HG02870 (cell line): ENCODE measurements around the gene BHLHA9.
"Not testable (repeated sequence)": the region's sequence is repeated elsewhere in the genome, so short reads cannot be mapped to it uniquely, and the experiment has no call there.

ENCODE experiments used
- ATAC-seq: cut with Tn5 transposase; IDR thresholded peaks from one replicate; pipeline ENCODE4 v1.9.1; 2021; ENCODE audit warnings: mild to moderate bottlenecking, moderate library complexity; ENCODE audit not compliant: unreplicated experiment

The BHLHA9 gene

DNA sequence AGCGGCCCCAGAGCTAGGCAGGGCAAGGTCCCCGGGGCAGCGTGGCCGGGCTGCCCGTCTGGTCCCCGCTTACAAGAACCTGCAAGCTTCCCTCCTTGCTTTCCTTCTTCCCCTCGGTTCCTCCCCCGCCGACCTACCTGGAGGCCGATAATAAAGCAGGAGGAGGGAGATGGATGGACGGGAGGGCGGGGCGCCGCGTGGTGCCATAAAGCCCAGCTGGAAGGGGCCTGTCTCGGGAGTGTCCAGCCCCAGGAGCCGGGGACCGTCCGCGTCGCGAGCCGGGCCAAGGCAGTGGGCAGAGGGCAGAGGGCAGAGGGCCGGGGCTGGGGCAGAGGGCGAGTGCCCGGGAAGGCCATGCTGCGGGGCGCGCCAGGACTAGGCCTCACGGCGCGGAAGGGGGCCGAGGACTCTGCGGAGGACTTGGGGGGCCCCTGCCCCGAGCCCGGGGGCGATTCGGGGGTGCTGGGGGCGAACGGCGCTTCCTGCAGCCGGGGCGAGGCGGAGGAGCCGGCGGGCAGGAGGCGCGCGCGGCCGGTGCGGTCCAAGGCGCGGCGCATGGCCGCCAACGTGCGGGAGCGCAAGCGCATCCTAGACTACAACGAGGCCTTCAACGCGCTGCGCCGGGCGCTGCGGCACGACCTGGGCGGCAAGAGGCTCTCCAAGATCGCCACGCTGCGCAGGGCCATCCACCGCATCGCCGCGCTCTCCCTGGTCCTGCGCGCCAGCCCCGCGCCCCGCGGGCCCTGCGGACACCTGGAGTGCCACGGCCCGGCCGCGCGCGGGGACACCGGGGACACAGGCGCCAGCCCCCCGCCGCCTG is at the start of gene BHLHA9:
Gene BHLHA9, plus strand, starts transcription at position 235 of the 820 bp plus-strand sequence. Its CDS starts 120 bp downstream, at position 355.
- ATAC-seq = no peak

DNA sequence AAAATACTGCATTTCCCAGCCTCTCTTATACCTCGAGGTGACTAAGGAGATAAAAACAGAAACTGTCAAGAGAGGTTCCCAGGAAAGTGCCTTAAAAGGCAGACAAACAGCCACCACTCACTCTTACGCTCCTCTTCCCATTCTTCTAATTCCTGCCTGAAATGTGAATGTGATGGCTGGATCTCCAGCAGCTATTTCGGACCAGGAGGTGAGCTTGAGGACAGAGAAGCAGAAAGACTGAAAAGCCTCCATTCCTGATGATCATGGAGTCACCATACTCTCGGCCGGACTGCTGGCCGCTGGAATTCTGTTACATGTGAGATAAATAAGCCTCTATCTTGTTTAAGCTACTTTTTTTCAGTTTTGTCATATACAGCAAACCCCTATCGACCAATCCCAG is 49.0 kb upstream of the BHLHA9 start:
- no peak for ATAC-seq

DNA sequence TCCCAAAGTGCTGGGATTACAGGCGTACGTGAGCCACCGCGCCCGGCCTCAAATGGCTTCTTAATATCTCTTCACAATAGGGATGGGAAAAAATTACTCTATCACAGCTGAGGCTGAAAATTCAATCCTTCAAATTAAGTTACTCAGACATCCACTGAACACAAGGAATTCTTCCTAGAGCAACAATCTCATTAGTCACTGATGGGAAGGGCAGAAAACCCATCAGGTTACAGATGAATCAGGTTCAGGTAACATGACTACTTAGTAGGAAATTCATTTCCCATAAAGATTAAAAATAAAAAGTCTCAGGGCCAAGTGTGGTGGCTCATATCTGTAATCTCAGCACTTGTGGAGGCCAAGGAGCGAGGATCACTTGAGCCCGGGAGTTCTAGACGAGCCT is 47.9 kb upstream of the BHLHA9 start:
- ATAC-seq = no peak

DNA sequence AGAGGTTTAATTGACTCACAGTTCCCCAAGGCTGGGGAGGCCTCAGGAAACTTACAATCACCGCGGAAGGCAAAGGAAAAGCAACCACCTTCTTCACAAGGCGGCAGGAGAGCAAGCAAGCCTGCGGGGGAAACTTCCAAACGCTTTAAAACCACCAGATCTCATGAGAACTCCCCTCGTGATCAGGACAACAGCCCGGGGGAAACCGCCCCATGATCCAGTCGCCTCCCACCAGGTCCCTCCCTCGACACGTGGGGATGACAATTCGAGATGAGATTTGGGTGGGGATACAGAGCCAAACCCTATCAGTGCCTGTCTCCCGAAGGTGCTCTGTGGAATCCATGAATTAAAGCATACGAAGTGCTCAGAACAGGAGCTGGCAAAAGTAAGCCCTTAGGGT is 46.6 kb upstream of the BHLHA9 start:
- no peak for ATAC-seq

DNA sequence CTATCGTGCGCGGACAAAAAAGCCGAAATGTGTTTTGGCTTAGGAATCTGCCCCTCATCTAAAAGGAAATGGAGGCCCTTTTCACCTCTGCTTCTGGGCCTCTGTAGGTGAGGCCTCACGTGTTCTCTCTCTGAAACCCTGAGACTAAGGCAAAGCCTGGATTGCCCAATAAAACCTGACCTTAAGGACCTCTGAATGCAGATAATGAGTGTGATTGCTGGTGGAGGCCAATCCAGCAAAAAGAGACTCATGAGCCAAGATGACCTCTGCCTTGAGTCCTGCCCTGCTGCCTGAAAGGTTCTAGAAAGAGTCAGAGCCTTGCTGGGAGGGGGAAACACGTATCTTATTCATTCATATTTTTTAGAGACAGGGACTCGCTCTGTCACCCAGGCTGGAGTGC is 45.9 kb upstream of the BHLHA9 start:
- ATAC-seq = no peak

DNA sequence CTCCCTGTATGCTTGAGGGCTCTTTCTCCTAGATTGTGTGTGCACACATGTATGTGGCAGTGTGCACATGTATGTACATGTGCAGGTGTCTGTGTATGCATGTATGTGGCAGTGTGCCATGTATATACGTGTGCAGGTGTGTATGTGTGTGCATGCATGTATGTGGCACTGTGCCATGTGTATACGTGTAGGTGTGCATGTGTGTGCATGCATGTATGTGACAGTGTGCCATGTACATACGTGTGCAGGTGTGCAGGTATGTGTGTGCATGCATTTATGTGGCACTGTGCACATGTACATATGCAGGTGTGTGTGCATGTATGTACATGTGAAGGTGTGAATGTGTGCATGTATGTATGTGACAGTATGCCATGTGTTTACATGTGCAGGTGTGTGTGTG is 43.9 kb upstream of the BHLHA9 start:
- ATAC-seq = no peak

DNA sequence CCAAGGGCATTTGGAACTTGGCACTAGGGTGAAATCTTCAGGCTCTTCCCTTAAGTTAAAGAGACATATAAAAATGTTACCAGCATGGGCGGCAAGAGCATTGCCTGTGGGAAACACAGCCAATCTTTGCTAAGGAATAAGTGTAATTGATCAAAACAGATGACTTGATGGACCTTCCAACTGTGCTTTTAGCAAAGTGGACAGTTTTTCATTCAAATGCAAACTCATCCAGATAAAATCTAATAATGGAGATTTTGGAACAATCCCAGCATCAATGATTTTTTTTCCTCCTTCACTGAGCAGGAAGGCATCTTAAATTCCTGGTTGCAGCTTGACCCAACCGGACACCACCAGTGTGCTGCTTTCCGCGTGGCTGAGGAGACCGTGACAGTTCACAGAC is 42.9 kb upstream of the BHLHA9 start:
- ATAC-seq = no peak

DNA sequence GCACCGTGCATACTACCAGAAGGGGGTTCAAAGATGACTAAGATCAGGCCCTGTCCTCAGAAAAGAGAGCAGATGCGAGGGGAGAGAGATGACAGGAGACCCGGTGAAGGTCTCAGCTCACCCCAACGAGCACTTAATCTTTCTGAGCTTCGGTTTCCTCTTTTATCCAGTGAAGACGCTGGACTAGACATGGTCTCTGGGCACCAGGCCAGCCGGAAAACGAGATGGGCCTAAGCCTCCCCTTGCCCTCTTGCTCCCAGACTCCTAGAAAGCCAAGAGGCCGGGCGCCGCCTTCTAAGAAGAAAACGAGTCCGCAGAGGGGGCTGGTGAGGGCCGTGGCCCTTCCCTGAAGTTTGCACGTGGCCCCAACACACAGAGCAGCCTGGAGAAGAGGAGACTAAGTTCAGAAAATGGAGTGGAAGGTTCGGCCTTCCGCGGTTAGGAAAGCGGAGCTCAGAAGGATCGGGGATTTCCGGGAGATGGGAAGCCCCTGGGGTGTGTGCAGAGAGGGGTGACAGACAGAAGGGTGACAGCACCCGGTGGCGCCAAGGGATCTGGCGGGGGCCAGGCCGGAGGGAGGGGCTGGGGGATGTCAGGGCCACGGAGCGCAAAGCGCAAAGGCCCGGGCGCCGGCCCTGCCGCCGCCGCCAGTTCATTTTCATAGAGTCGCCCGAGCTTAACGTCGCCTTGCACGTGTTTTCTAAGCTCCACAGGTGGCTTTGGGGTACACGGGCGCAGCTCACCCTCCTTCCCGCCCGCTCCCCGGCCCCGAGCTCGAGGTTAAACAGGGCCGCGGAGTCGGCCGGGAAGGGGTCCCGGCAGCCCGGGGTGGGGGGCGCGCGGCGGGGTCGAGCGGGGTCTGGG is 42.1 kb upstream of the BHLHA9 start:
- peak; percentile 46 for ATAC-seq

DNA sequence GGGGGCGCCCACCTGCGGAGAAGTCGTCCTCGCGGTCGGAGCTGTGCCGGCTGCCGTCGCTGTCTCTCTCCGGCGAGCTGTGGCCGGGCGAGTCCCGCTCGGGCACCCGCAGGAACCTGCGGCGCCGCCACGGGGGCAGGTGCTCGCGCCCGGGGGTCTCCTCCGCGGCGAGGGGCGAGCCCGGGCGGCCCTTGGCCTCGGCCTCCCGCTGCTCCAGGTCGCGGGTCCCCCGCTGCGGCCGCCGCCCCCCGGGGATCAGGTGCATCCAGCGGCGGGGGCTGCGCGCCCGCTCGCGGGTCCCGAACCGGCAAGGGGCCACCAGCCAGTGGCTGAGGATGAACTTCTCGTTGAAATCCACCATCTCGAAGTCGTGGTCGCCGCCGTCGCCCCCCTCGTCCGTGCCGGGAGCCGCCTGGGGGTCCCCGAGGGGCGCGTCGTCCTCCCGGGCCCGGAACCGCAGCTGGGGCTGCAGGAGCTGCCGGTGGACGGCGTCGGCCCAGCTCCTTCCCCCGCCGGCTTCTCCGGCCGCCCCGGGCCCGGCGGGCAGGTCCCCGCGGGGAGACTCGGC is 41.4 kb upstream of the BHLHA9 start:
- ATAC-seq = no peak

DNA sequence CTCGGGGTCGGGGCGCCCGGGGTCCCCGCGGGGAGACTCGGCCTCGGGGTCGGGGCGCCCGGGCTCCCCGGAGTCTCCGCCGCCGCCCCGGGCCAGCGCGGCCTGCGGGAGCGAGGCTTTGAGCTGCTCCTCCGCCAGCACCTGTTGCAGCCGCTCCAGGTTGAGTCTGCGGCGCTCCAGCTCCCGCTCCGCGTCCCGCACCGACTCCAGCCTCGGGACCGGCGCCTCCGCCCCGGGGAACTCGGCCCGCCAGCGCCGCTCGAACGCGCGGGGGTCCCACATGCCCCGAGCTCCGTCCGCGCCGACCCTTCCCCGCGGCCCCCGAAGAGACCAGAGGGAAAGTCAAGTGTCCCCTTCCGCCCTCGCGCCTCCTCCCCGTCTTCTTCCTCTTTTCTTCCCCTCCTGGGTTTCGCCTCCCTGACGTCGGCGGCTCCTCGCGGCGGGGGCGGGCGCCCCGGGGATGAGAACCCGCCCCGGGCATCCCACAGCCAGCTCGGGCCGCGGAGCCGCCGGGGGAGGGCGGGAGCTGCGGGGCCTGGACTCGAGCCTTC is 40.8 kb upstream of the BHLHA9 start:
- no peak for ATAC-seq

DNA sequence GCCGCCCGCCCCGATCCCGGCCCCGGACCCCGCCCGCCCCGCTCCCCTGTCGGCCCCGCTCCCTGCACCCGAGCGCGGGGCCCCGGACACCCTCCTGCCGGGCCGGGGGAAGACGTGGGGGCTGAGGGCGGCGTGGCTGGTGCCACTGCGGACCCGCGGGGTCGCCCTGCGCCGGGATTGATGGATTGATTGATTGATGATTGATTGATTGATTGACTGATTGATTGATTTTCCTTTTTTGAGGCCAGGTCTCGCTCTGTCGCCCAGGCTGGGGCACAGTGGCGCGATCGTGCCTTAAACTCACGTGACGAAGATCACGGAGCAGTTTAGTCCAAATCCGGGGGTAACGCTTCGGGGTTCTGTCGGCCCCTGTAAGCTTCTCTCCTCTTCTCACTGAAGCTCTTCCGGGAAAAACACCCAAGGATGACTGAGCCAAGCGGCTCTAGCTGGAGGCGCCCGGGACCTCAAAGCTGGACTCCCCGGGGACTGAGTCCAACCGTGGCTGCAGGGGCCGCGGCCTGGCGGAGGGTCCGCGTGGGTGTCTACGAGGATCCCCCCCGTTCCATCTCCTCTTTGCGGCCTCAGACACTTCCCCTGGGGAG is 40.2 kb upstream of the BHLHA9 start:
- ATAC-seq = no peak

DNA sequence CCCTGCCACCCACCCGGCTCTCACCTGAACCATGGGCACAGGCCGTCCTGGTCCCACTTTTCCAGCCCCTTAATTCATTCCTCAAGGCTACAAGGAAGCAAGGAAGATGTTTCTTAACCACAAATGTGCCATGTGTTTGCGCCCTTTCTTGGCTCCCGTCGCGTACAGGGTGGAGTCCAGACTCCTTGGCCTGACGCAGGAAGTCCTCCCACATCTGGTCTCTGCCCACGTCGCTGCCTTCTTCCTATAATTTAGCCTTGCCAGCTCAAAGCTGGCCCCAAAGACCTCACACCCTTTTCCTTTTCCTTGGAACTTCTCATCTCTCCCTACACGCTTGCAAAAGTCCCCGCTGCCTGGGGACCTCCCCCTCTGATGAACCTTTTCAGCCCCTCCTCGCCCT is 38.8 kb upstream of the BHLHA9 start:
- no peak for ATAC-seq

DNA sequence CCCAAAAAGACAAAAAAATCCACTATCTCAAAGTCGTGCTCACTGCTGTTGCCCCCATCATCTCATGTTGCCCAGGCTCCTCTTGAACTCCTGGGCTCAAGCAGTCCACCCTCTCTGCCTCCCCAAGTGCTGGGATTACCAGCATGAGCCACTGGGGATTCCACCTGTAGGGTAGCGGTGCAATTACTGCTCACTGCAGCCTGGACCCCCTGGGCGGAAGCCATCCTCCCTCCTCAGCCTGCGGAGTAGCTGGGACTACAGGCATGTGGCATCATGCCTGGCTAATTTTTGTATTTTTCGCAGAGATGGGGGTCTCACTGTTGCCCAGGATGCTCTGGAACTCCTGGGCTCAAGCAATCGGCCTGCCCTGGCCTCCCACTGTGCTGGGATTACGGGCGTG is 37.9 kb upstream of the BHLHA9 start:
- no peak for ATAC-seq

DNA sequence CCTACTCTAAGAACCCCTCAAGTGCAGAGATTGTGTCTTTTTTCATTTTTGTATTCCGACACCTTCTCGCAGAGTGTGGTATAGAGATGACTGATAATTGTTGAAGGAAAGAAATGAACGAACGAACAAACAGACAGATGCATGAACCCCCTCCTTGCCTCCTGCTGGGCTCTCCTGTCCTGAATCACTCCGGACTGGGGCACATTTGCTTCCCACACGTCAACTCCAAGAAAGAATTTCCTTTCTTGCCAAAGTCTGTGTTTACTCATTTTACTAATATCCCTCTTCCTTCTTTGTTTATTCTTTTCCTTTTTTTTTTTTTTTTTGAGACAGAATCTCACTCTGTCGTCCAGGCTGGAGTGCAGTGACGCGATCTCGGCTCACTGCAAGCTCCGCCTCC is 37.5 kb upstream of the BHLHA9 start:
- no peak for ATAC-seq

DNA sequence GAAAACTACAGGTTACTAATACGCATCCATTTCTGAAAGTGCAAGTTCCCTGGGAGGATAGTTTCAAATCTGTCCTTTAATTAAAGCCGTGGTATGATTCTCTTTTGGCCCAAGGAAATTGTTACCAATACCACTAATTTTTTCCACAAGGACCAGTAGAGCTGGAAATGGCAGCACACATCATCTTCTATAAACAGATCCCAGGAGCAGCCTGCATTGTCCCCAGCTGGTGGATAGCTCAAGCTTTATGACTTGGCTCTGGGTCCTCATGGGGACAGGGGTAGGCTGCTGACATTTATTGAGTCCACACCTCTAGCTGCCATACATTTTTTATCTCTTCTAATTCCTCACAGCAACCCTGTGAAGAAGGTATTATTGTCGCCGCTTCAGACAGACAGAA is 35.8 kb upstream of the BHLHA9 start:
- ATAC-seq = no peak

DNA sequence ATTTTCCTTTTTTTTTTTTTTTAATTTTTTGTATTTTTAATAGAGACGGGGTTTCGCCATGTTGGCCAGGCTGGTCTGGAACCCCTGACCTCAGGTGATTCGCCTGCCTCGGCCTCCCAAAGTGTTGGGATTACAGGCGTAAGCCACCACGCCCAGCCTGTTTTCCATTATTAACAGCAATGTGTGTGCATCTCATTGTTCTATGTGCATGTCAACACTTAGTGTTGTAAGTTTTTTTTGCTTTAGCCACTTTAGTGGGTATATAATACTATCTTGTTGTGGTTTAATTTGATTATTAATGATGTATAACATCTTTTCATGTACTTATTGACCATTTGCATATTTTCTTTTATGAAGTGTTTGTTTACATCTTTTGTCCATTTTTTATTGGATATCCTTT is 32.8 kb upstream of the BHLHA9 start:
- no peak for ATAC-seq

DNA sequence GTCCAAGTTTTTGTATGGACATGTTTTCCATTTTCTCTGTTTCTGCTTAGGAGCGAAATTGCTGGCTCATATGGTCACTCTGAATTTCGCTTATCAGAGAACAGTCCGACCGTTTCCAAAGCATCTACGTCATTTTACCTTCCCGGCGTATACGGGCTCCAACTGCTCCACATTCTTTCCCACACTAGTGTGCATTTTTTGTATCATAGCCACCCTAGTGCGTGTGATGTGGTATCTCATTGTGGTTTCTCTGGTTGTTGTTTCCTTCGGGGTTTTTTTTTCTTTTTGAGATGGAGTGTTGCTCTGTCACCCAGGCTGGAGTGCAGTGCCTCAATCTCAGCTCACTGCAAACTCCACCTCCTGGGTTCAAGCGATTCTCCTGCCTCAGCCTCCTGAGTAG is 31.0 kb upstream of the BHLHA9 start:
- ATAC-seq = no peak

DNA sequence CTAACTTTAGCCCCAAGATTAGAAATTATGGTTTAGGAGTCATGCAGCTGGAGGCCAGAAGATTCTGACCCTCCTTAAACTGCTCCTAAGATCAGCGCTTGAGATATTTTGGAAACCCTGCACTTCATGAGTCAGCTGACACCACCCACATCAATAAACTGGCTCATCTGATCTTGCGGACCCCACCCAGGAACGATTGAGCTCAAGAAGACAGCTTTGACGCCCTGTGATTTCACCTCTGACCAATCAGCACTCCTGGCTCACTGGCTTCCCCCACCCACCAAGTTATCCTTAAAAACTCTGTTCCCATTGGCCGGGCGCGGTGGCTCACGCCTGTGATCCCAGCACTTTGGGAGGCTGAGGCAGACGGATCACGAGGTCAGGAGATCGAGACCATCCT is 29.8 kb upstream of the BHLHA9 start:
- not testable (repeated sequence) for ATAC-seq

DNA sequence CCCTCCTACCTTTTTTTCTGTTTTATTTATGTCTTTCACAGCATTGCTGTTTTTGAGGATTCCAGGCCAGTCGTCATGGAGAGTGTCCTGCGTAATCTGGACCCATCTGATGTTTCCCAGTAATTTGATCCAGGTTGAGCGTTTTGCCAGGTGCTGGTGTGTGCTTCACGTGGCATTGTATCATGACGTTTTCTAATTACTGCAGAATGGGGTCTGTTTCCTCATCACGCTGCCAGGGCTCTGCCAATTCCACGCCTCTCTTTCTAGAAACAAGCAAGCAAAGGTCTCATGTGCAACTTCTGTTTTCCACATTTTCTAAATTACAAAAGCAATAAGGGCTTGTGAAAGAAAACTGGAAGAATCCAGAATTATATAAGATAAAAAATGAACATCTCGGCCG is 28.3 kb upstream of the BHLHA9 start:
- ATAC-seq = no peak

DNA sequence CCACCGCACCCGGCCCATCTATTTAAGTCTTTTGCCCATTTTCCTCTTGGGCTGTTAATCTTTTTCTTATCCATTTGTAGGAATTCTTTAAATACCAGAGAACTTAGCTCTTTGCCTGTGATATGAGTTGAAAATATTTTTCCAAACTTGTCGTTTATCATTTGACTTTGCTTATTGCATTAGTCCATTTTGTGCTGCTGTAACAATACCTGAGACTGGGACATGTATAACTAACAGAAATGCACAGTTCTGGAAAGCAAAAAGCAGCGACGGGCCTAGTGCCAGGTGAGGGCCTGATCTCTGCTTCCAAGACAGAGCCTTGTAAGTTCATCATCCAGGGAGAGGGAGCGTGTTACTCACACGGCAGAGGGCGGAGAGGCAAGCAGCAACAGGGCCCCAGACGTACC is 25.6 kb upstream of the BHLHA9 start:
- ATAC-seq = no peak
